DOHH2 (cell line): ENCODE data around the gene MTTP.

Source experiments
- H3F3A ChIP-seq: fragments of 200-600 bp; sonication (generic), shearing (Covaris generic); 2 replicates; pipeline ENCODE4 v1.6.0; 2016; ENCODE audit warnings: antibody characterized with exemption, mild to moderate bottlenecking; ENCODE audit not compliant: control insufficient read depth, insufficient read depth
- H3K27ac ChIP-seq: fragments of 200-600 bp; sonication (generic); 2 replicates; pipeline ENCODE4 v1.5.1; 2014; ENCODE audit warnings: low read depth, mild to moderate bottlenecking, low read length, moderate library complexity
- H3K27me3 ChIP-seq: fragments of 200-600 bp; sonication (generic); 2 replicates; pipeline ENCODE4 v1.6.1; 2014; ENCODE audit warnings: mild to moderate bottlenecking, low read length, mixed read lengths; ENCODE audit not compliant: control insufficient read depth
- H3K36me3 ChIP-seq: fragments of 200-600 bp; sonication (generic); 2 replicates; pipeline ENCODE4 v1.6.1; 2014; ENCODE audit warnings: mild to moderate bottlenecking, low read length, moderate library complexity, mixed read lengths; ENCODE audit not compliant: control insufficient read depth
- H3K4me1 ChIP-seq: fragments of 200-600 bp; sonication (generic); 2 replicates; pipeline ENCODE4 v1.6.1; 2014; ENCODE audit warnings: mild to moderate bottlenecking, low read length, mixed read lengths; ENCODE audit not compliant: control insufficient read depth
- H3K4me2 ChIP-seq: fragments of 200-600 bp; sonication (generic); 2 replicates; pipeline ENCODE4 v1.6.0; 2014; ENCODE audit warnings: mild to moderate bottlenecking, low read length, moderate library complexity
- H3K4me3 ChIP-seq: fragments of 200-600 bp; sonication (generic); 2 replicates; pipeline ENCODE4 v1.5.1; 2014; ENCODE audit warnings: mild to moderate bottlenecking, low read length, mixed read lengths
- H3K79me2 ChIP-seq: fragments of 200-600 bp; sonication (generic); 2 replicates; pipeline ENCODE4 v1.6.1; 2014; ENCODE audit warnings: mild to moderate bottlenecking, low read length, mixed read lengths; ENCODE audit not compliant: control insufficient read depth
- H3K9me2 ChIP-seq: fragments of 200-600 bp; sonication (generic); replicated peaks from 2 replicates; pipeline ENCODE4 v1.6.1; 2014; ENCODE audit warnings: mild to moderate bottlenecking, low read length, mixed read lengths; ENCODE audit not compliant: control insufficient read depth
- H3K9me3 ChIP-seq: fragments of 200-600 bp; sonication (generic); 2 replicates; pipeline ENCODE4 v1.6.1; 2014; ENCODE audit warnings: antibody characterized with exemption, low read length, mixed read lengths; ENCODE audit not compliant: control insufficient read depth, insufficient read depth
- H4K20me1 ChIP-seq: fragments of 200-600 bp; sonication (generic); 2 replicates; pipeline ENCODE4 v1.6.0; 2014; ENCODE audit warnings: low read depth, mild to moderate bottlenecking, antibody characterized with exemption, low read length, moderate library complexity; ENCODE audit not compliant: control insufficient read depth, insufficient read depth
- CTCF ChIP-seq: fragments of 200-600 bp; sonication (generic); IDR thresholded peaks from one replicate; pipeline ENCODE4 v1.5.1; 2014; ENCODE audit warnings: antibody characterized with exemption, mild to moderate bottlenecking, low read depth, low read length; ENCODE audit not compliant: poor library complexity, severe bottlenecking
- EZH2phosphoT487 ChIP-seq: fragments of 200-600 bp; sonication (generic); IDR thresholded peaks from 2 replicates; pipeline ENCODE4 v1.6.1; 2017; ENCODE audit warnings: borderline replicate concordance, mild to moderate bottlenecking, antibody characterized with exemption, low read length, moderate library complexity, mixed read lengths

The MTTP gene

GRCh38 chr4:99593781-99594641 is 19.4 kb downstream of the MTTP start:
- Histone ChIP-seq H3K27me3 (no peaks in the 10 kb centered on the region), H3K4me3 (no peak overlapping the region), H3K79me2 (no peaks in the 10 kb centered on the region), H3K27ac (no peak overlapping the region), H3K36me3 (no peaks in the 10 kb centered on the region), H3K4me1 (no peaks in the 10 kb centered on the region), H3K9me2 (no peaks in the 10 kb centered on the region), H3K9me3 (no peaks in the 10 kb centered on the region), H3K4me2 (no peak overlapping the region), H3F3A (no peaks in the 10 kb centered on the region), H4K20me1 (no peaks in the 10 kb centered on the region)
- TF ChIP-seq EZH2phosphoT487 = no peak
- no peak for TF ChIP-seq CTCF

GRCh38 chr4:99594818-99595217 is 20.2 kb downstream of the MTTP start:
- no peaks in the 10 kb centered on the region for H3K79me2 ChIP-seq
- TF ChIP-seq CTCF (no peak), EZH2phosphoT487 (no peak)
- H3K4me2 ChIP-seq = no peak overlapping the region
- H3K27me3 ChIP-seq = no peaks in the 10 kb centered on the region
- H4K20me1 ChIP-seq = no peaks in the 10 kb centered on the region
- H3K4me3 ChIP-seq = no peak overlapping the region
- no peaks in the 10 kb centered on the region for H3F3A ChIP-seq
- no peaks in the 10 kb centered on the region for H3K4me1 ChIP-seq
- H3K36me3 ChIP-seq = no peaks in the 10 kb centered on the region
- H3K9me3 ChIP-seq = no peaks in the 10 kb centered on the region
- no peaks in the 10 kb centered on the region for H3K9me2 ChIP-seq
- H3K27ac ChIP-seq = no peak overlapping the region

GRCh38 chr4:99606716-99607115 is 32.1 kb downstream of the MTTP start:
- H3K9me2 ChIP-seq = no peaks in the 10 kb centered on the region
- no peaks in the 10 kb centered on the region for H3K9me3 ChIP-seq
- H3K4me3 ChIP-seq = no peak overlapping the region
- no peaks in the 10 kb centered on the region for H3K4me1 ChIP-seq
- no peaks in the 10 kb centered on the region for H4K20me1 ChIP-seq
- H3K27ac ChIP-seq = no peak overlapping the region
- no peaks in the 10 kb centered on the region for H3K36me3 ChIP-seq
- H3F3A ChIP-seq = no peaks in the 10 kb centered on the region
- no peak for TF ChIP-seq EZH2phosphoT487
- TF ChIP-seq CTCF = no peak
- H3K4me2 ChIP-seq = no peak overlapping the region
- peaks cover 8% of the 10 kb centered on the region; the same call in 1 of the 2 replicates for H3K27me3 ChIP-seq
- H3K79me2 ChIP-seq = no peaks in the 10 kb centered on the region
